Endothelial cell of umbilical vein (primary cell): ENCODE data around the gene C19orf33.

Experiments
- CTCF ChIP-seq, 2 donors: IDR thresholded peaks; 1 replicate in 1 of 2; 2 replicates in 1 of 2; pipeline ENCODE4 v1.5.1; 2011; ENCODE audit warnings: low read length in 2 of 2, mild to moderate bottlenecking in 2 of 2, moderate library complexity in 2 of 2, control low read depth in 1 of 2, inconsistent platforms in 1 of 2, low read depth in 1 of 2; ENCODE audit not compliant: insufficient read depth in 1 of 2; ENCODE audit errors: extremely low read depth in 1 of 2
- EZH2 ChIP-seq: IDR thresholded peaks from 2 replicates; pipeline ENCODE4 v1.6.1; 2012; ENCODE audit warnings: borderline replicate concordance, low read depth, mild to moderate bottlenecking, moderate library complexity, low read length, inconsistent platforms; ENCODE audit not compliant: severe bottlenecking
- FOS ChIP-seq: IDR thresholded peaks from 2 replicates; pipeline ENCODE4 v1.6.1; 2011; ENCODE audit warnings: mild to moderate bottlenecking, low read length, moderate library complexity, borderline replicate concordance; ENCODE audit not compliant: insufficient read depth
- GATA2 ChIP-seq: IDR thresholded peaks from 2 replicates; pipeline ENCODE4 v1.7.0; 2011; ENCODE audit warnings: low read depth, mild to moderate bottlenecking, moderate library complexity, mixed read lengths, low read length; ENCODE audit not compliant: insufficient read length, insufficient read depth
- JUN ChIP-seq: IDR thresholded peaks from 2 replicates; pipeline ENCODE4 v1.6.1; 2011; ENCODE audit warnings: borderline replicate concordance, low read depth; ENCODE audit not compliant: insufficient read length, insufficient read depth
- MAX ChIP-seq: IDR thresholded peaks from 2 replicates; pipeline ENCODE4 v1.6.1; 2011; ENCODE audit not compliant: insufficient read depth, insufficient read length
- MYC ChIP-seq: IDR thresholded peaks from one replicate; pipeline ENCODE4 v1.6.1; 2011; ENCODE audit warnings: mild to moderate bottlenecking, low read depth, low read length
- POLR2A ChIP-seq: IDR thresholded peaks from 2 replicates; pipeline ENCODE4 v1.6.1; 2012; ENCODE audit warnings: low read depth, mild to moderate bottlenecking, control low read depth, low read length
- POLR2AphosphoS5 ChIP-seq: IDR thresholded peaks from 2 replicates; pipeline ENCODE4 v1.6.1; 2012; ENCODE audit warnings: low read depth, mild to moderate bottlenecking, control low read depth, low read length, moderate library complexity; ENCODE audit not compliant: insufficient read depth

GRCh38 chr19:38270587-38271167, 33.4 kb upstream of the C19orf33 start:
- TF ChIP-seq EZH2 (no peak), POLR2A (no peak), CTCF (IDR thresholded peaks at IDR 0.05; ENCODE audit: extremely low read depth in 1 of 2, insufficient read depth in 1 of 2, low read depth in 1 of 2, low read length in 2 of 2) (no peak), GATA2 (no peak), MAX (no peak), POLR2AphosphoS5 (no peak), JUN (no peak), MYC (no peak), FOS (no peak)
